ENCODE data around the gene TEAD1.

DNA sequence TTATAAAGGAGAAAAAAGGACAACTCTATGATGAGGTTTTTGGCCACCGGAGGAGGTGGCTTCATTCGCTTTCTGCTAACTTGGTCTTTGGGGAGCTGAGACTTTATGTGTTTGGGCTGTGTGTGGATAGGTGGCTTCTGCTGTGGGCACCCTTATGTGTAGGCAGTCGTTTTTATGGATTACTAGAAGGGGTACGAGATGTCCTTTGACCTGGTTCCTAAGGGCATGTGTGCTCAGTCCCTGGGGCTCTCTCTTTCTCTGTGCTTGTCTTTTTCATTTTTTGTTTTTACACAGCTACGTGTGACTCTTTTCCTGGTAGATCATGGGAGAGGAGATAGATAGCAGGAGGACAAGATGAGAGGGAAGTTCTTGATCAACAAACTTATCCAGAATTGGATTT, 93.4 kb downstream of the TEAD1 start:
- TF ChIP-seq, protein P1, sequence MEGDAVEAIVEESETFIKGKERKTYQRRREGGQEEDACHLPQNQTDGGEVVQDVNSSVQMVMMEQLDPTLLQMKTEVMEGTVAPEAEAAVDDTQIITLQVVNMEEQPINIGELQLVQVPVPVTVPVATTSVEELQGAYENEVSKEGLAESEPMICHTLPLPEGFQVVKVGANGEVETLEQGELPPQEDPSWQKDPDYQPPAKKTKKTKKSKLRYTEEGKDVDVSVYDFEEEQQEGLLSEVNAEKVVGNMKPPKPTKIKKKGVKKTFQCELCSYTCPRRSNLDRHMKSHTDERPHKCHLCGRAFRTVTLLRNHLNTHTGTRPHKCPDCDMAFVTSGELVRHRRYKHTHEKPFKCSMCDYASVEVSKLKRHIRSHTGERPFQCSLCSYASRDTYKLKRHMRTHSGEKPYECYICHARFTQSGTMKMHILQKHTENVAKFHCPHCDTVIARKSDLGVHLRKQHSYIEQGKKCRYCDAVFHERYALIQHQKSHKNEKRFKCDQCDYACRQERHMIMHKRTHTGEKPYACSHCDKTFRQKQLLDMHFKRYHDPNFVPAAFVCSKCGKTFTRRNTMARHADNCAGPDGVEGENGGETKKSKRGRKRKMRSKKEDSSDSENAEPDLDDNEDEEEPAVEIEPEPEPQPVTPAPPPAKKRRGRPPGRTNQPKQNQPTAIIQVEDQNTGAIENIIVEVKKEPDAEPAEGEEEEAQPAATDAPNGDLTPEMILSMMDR (IDR thresholded peaks at IDR 0.05): no peak
- no peak for TF ChIP-seq POLR2A (IDR thresholded peaks at IDR 0.05)
